ENCODE measurements around the gene NME8.

NME8 gene

DNA sequence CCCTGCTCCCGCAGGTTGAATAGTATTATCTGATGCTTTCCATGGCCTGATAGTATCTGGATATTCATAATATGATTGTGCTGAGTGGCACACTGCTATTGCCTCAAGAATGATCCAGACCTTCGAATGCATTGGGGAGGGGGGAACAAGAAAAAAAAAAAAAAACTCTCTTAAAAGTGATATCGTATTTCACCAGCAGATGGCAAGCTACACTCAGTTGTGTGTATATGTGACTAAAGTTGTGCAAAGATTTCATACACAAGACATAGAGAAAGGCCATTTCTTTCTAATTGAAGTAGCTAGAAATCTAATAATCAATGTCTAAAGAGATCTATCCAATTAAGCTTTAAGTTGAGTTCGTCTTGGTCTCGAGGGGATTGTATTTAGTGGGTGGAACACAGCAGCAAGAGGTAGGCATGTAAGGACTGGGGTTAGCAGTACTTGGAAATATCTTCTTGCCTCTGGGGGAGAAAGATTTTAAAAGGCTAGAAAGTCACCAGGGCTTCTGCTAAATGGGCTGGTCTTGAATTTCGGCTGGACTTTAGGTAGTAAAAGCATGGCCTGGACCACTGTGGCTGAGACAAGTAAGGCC lies 52.9 kb downstream of the NME8 start:
- no peak for DNase-seq (ENCODE audit: low spot score)

DNA sequence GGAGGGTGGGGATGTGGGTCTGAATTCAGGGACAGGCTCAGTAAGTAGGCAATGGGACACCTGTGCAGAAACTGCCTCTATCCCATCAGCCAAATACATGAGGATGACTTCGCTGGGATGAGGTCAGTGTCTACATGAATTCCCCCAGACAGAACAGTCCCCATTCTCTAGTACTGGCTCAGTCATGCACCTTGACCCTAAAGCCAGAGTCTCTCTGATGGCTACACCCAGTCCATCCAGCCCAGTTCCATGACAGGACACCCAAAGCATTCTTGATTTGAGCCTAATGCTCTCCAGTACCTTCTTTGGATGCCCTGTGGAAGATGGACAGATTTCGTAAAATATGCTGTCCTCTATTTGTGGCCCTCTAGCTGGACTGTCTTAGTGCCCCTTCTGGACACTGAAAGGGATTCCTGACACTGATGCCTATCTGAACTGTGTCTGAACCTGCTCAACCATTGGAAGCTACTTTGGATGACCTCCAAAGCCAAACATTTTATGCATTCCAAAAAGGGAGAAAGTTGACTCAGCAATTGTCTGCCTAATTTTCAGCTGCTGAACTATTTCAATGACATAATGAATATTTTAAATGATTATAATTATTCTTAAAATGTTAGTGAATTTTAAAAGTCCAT lies 53.6 kb downstream of the NME8 start:
- DNase-seq (ENCODE audit: low spot score): no peak

DNA sequence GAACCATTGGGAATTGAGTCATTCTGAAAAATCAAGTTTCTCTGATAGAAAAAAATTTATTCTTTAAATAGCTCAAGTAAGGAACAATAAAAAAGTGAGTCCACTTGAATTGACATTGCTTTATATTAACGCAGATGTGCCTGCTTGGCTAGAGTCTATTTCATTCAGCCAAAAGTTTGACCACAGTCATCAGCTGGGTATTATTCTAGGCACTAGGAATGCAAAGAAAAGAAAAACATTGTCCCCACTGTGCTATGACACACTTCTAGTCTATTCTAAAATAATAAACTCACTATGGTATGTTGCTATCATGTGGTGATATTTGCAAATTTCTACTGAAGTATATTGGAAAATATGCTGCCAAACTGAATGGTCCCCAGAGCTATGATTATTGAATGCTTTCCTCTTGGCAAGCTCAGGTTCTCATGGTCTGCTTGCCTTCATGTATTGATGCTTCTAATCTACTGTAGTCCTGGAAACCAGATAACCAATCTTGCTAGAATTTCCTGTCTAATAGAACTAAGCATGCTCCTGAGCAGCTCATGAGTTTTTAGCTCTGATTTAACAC lies 59.9 kb downstream of the NME8 start:
- no peak for DNase-seq (ENCODE audit: low spot score)

DNA sequence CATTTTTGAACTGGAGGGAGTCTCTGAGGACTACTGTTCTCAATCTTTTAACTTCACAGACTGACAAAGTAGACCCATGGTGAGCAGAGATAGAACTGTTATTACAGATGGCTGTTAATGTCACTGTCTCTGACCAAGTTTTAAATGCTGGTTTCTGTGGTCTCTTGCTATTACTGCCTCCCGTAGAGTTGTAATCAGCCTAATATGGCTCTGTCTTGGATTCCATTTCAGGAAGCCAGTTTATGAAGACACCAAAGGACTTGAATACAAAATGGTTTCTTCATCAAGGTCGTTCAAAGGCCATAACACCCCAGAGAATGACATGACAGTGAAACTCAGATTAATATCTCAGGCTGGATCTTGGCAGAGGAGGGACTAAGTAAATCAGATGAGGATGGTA lies 64.4 kb downstream of the NME8 start:
- no peak for DNase-seq (ENCODE audit: low spot score)

DNA sequence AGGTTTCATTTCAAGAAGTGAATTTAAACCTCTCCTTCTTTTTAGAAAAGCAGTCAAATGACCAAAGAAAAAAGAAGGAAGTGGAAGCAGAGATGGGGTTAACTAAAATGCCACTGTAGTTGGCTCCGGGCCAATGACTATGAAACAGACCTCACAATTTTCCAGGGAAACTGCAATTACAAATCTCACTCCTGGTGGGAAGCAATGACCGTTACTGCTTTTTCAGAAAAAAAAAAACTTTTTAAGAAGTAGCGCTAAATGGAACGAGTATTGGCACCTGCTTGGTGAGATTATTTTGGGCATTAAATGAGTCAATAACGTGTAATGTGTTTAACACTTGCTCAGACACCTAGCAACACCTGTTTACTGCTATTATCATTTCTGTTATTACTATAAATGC lies 67.0 kb downstream of the NME8 start:
- DNase-seq (ENCODE audit: low spot score): no peak

DNA sequence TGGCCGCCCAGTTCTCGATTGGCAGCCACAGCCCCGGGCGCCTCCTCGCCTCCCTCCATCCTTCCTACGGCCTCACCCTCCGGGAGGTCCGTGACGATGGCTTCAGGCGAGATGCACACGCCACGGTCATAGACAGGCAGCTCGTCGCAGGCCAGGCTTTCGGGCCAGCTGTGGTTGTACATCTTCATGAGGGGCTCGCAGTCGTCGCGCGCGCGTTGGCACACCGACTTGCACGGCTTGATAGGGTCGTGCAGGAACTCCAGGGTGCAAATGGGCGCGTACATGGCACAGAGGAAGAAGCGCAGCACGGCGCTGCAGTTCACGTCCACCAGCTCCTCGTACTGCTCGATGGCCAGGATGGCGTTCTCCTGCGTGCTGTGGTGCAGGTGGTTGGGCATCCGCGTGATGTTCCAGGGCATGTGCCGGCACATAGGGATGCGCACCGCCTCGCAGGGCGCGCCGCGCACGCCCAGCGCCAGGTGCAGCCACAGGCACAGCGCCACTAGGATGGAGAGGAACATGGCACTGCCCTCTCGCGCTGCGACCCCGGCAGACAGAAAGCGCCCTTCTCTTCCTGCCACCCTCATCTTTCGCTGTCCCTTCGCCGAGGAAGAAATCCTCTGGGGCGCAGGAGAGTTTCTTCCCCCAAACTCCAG lies 67.7 kb downstream of the NME8 start:
- no peak for DNase-seq (ENCODE audit: low spot score)

DNA sequence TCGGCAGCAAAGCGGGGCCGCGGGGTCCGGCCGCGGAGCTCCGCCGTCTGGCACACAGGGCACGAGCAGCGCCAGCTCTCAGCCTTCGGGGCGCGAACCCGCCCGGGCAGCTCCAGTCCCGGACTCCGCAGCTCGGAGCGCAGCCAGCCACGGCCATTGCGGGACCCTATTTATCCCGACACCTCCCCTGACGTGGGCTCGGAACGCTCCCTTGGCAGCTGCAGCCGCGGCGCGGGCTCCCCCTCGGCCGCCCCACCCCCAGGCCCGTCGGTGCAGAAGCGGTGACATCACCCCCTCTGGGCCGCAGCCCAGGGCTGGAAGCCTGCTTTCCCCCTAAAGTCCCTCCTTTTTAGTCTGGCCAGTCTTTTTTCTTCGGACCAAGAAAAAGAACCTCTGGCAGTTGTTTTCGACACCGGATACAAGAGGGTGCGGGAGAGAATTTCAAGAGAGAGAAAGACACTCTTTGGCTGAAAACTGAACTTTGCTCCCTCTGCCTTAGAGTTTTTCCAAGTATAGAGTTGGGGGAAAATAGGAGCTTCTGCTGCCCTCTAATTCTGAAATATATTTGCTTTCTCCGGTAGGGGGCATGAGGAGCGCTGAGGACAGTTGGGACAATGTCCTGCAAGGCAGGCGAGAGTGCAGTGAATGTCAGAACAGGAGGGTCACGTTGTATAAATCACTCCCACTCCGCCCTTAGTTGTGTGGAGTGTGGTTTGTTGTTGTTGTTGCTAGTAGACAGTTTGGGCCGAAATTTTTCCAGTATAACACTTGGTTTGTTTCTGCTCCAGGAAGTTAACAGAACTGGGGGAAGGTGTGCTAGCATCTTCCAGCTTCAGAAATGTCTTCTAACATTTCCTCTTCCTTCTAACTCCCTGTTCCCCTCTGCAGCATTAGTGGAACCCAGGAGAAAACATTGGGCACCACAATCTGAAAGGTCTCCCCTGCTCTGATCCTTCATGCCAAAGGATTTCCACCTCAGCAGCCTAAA lies 68.6 kb downstream of the NME8 start, which contains the start of gene SFRP4:
Gene SFRP4, minus strand, starts transcription at position 145 of the 988 bp plus-strand sequence. CDS start 280 bp downstream, outside the sequence.
- peak; percentile 69 for DNase-seq (ENCODE audit: low spot score)

DNA sequence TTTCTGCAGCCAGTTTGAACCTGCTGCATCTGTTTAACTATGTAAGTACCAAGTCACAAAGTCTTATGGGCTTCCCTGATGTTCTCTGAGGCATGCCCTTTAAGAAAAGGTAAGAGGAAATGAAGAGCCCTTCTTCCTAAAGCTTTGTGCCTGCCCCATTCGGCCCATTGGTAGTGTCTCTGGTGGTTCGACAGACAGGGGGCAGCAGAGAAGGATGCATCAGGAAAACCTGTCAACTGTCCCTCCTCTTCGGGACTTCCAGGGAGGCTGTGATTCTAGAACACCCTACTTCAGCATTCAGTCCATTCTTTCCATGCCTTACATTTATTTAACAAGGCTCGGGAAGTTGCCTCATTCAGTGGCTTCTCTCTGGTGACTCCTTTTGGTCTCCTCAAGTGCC lies 70.1 kb downstream of the NME8 start:
- DNase-seq (ENCODE audit: low spot score): no peak

DNA sequence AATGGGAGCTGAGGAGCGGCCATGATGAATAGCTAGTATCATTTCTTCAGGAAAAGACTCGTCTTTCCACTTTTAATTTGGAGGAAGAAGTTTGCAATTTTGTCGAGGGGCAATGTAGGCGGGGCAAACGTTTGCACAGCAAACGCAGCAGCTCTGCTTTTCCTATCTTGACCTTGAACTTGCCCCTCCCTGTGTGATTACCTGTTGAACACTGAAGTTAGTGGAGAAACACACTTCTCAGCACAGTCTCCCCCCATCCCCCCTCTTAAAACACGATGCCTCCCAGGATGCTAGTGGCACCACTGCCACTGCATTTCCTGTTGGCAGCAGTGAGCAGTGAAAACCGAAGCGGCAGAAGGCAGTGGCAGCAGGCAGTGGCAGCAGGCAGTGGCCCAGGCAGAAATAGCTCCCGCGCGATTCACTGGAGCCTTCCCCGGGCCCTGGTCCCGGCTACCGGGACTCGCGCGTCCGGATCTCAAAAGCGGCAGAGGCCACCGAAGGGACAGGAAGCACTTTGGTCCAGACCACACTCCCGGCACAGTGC lies 72.0 kb downstream of the NME8 start, which contains the start of gene EPDR1:
Gene EPDR1, plus strand, starts transcription at position 336 of the 544 bp plus-strand sequence. CDS start 300 bp downstream, outside the sequence.
- DNase-seq (ENCODE audit: low spot score): peak; percentile 43

DNA sequence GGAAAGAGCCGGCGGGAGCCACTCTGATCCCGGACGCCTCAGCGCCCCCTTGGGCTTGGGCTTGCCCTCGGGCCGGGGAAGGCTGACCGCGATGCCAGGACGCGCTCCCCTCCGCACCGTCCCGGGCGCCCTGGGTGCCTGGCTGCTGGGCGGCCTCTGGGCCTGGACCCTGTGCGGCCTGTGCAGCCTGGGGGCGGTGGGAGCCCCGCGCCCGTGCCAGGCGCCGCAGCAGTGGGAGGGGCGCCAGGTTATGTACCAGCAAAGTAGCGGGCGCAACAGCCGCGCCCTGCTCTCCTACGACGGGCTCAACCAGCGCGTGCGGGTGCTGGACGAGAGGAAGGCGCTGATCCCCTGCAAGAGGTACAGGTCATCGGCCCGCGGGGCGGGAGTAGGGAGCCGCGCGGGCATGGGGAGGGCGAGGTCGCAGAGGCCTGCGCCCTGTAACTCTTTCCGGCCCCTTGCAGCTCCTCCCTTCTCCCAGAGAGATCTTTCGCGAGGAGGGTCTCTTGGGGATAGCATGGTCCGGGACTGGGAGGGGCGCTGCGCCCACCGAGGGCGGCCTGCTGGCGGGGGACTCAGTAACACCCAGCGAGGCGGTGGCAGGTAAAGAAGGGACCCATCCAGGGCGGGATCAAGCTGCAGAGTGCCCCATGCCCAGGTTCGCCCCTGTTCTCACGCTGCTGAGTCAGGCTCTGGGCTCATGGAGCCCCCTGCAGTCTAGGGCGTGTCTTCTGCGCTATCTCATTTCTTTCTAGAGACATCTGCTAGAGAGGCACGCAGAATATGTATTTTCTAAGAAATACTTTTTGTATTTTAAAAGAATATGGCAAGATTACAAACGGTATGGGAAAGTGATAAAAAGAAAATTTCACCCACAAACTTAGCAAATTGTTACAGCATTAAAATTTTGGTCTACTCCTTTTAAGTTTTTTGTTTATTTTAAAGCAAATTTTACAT lies 72.7 kb downstream of the NME8 start:
- DNase-seq (ENCODE audit: low spot score): peak; percentile 42

DNA sequence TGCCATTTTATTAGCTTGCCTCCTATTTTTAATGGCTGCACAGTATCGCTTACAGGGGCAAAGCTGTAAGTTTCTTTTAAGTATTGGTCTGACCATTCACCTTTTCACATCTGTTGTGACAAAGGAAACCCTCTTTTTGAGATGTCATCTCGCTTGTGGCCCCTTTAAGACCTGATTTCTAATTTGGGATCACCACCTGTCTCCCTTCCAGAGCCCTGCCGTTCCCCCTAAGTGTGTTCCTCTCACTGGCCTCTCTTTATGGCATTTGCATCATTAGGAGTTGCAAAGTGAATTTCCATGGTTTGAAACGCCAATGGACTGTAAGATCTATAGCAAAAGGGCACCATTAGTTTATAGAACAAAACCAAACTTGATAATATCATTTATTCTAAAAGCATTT lies 73.5 kb downstream of the NME8 start:
- DNase-seq (ENCODE audit: low spot score): no peak

DNA sequence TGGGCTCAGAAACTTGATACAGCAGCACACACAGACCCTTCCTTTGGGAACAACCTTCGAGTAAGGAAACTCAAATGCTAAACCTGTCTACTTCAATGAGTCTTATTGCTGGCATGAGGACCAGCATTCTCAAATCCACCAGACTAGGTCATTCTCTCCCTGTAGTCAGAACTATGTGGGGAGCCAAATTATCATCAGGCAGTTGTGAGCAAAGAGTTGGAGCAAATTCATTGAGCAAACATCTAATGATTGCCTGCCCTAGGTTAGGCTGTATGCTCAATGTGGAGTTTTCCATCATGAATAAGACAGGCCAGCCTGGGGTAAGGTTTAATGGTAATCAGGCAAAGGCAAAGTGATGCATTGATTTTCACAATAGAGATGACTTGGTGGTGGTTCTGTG lies 75.6 kb downstream of the NME8 start:
- DNase-seq (ENCODE audit: low spot score): no peak

DNA sequence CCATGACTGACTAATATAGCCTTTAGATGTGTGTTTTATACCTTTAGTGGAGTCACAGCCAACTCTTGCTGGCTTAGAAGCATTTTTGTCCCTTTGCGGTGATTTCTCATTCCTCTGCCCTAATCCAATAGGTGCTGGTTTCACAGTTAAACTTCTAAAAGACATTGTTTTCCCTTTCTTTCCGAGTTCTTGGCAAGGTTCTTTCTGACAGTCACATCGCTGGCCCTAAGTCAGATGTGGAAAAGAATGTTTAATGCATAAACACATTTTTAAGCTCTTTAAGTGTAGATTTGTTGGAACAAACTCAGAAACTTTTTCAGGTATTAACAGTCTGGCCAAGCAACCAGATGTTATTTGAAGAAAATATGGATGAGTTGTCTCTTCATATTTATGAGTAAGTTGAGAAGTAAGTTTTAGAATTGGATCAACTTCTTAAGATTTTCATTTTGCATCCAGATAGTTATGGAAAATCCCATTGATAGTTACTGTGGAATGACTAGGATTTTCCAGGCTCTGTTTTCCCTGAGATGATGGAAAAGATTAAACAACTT lies 76.2 kb downstream of the NME8 start:
- no peak for DNase-seq (ENCODE audit: low spot score)

DNA sequence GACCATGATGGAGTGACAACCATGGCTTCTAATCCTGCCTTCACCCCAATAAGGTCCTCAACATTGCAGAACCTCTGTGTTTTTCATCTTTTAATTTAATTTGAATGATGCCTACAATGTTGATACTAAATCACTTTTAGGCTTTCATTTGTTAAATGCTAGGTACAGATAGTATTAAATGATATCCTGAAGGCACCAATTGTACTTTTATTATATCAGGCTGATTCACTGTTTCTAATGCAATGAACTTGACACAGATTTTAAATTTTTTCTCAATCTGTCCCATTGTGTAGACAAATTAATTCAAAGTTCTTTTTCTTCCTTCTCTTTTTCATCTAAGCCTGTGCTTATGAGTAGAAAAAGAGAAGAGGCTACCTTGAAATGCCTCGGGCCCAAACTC lies 77.2 kb downstream of the NME8 start:
- no peak for DNase-seq (ENCODE audit: low spot score)

DNA sequence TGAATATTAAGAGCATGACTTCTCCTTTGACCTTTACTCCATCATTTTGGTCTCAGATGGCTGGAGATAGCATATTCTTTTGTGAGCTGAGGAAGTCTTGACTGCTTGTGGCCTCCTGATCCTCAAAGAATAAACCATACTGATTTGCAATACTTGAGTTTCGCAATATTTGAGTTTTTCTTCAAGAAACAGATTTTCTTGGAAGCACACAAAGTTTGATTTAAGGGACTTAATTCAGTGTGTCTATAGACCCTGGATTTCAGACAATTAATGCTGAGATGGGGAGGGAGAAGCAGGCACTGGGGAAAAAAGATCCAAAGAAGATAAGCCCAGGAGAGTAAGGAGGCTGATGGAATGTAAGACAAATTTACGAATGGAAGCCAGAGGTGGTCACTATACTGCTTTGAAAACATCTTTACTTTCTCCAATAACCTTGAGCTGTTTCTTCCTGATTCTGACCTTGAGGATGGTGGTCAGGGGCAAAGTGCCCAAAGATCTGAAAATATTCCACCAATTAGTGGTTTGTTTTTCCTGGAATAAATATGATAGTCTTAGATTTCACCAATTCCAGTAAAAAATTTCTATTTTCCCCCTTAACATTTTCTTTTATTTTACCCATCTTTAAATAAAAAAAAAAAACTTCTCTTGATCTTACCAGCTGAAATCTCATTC lies 79.5 kb downstream of the NME8 start:
- DNase-seq (ENCODE audit: low spot score): no peak

DNA sequence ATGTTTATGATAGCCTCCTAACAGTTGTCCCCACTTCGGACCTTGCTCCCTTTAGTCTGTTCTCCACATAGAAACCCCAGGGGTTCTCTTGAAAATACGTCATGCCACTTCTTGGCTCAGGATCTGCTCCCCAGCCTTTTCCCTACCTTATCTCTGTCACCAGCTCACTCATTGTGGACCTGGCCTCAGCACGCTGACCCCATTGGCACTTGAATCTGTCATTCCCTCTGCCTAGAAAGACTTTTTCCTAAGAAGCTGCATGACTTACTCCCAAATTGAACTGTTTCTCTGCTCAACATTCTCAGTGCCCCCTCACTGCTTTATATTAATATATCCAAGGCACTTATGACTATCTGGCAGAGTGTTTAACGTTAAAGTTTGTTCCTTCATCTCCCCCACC lies 80.5 kb downstream of the NME8 start:
- DNase-seq (ENCODE audit: low spot score): no peak

DNA sequence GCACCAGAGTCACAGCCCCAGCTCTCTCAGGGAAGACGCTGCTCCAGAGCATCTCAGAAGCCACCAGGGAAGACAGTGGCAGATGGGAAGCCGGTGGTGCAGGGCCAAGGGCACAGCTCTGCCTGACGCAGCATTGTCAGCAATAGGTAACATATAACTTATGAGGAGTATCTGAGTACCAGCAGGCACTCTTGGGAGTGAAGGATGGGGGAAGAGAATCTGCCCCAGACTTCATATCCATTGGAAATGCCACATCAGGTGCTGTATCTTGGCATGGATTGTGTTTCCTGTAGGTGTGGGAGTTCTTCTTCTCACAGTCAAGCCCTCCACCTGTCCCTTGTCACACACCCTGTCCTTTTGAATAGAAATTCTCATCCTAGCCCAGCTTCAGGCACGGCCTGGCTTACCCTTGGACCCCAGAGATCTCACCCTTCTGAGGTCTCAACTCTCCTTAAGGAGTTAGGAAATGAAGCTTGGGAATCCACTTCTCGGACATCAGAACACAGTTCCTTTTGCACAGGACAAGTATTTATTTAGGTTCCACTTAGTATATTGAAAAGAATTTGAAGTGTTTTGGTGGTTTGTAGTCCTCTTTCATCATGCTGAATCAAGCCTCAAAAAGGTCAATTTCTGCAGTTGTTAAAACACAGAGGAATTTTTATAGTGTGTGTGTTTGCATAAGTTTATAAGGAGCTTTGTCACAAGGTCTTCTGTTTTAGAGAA lies 82.0 kb downstream of the NME8 start:
- DNase-seq (ENCODE audit: low spot score): no peak

DNA sequence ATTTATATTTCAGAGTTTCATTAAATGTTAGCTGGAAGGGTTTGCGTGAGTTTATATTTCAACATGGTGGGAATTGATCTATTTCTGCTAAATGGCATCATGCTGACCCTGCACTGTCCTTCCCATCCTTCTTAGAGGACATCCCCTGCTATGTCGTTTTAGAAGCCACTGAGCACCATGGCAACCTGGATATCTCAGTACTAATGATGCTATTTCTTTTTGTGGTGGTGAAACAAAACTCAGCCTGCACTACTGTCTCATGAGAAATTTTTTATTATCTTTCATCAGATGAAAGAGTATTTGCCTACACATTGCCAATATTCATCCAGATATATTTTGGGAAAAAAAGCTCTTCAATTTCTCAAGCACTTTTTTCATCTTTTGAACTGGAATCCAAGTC lies 84.1 kb downstream of the NME8 start:
- no peak for DNase-seq (ENCODE audit: low spot score)

DNA sequence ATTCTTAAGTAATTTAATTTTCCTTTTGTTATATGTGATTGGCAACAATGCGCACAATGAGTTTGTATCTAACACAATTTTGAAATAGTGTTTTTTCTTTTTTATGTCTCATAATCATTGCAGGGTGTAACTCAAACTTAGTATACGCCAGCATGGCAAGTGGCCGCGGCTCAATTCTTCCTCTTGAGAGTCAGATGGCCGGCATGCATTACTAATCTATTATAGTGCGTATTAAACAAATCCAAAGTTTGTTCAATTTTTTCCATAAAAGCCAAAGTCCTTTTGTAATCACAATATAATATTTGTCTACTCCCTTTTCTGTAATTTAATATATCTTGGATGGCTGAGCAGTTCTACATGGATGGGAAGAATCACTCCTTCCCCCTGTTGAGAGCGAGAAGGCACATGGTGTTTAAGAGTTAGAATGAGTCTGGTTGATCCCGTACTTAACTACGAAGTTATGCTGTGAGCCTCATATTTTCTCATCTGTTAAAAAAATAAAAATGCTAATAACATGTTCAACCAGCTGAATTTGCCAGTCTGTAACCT lies 84.7 kb downstream of the NME8 start:
- DNase-seq (ENCODE audit: low spot score): no peak

Data from HuH-7 (cell line).